ENCODE data around the gene CERS1.

Gene CERS1

DNA sequence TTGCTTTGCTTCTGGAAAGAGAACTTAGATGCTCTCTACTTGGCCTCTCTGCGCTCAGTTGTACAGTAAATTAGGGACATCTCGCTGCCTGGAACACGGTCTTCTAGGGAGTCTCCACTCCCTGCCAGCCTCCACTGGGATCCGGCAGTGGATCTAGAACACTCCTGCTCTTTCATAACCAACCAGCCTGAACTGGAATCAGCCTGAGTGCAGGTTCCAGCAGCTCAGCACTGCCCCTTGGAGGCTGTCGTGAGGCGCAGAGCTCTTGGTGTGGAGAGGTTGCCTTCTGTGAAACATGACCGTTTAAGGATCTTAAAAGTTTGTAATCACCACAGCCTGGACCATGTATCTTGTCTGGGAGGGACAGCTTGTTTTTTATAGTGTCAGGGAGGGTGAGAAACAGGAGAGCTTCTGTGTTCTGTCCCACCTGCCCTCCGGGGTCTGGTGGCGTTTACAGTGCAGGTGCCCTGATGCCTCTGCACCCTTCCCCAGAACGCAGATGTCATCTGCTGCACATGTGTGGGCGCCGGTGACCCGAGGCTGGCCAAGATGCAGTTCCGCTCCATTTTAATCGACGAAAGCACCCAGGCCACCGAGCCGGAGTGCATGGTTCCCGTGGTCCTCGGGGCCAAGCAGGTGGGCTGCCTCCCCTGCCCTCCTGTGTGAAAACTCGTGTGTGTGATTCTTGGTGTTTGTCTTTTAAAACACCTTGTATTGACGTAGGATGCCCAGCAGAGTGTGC, 39.4 kb downstream of the CERS1 start:
- H3K56ac ChIP-seq (ENCODE audit: low read length) = no peak overlapping the region
- H3K79me1 ChIP-seq (ENCODE audit: low read length) = no peaks in the 10 kb centered on the region
- no peak overlapping the region for H3K9ac ChIP-seq (ENCODE audit: low read length)
- no peak overlapping the region for H2BK5ac ChIP-seq (ENCODE audit: low read length)
- no peak overlapping the region for H3K27ac ChIP-seq (ENCODE audit: low read depth, low read length)
- no peak overlapping the region for H4K8ac ChIP-seq (ENCODE audit: low read depth, low read length)
- no peak overlapping the region for H3K4me2 ChIP-seq (ENCODE audit: low read length)
- no CpG with 5 or more reads among the region's 22 CpGs for WGBS (ENCODE audit: extremely low coverage, insufficient coverage, low lambda C conversion rate)
- H2AK5ac ChIP-seq (ENCODE audit: low read length) = no peak overlapping the region
- H3K79me2 ChIP-seq (ENCODE audit: control insufficient read depth, insufficient read depth, low read length) = no peaks in the 10 kb centered on the region
- no peaks in the 10 kb centered on the region for H3K4me1 ChIP-seq (ENCODE audit: control insufficient read depth, low read depth, low read length)
- peaks cover 38% of the 10 kb centered on the region for H3K36me3 ChIP-seq (ENCODE audit: control insufficient read depth, insufficient read depth, low read length)
- H2BK120ac ChIP-seq (ENCODE audit: low read depth, low read length) = no peak overlapping the region
- H3K27me3 ChIP-seq (ENCODE audit: insufficient read depth, low read length, poor library complexity) = no peaks in the 10 kb centered on the region
- no peak overlapping the region for H3K4ac ChIP-seq (ENCODE audit: low read depth, low read length)
- H3K4me3 ChIP-seq (ENCODE audit: low read length) = no peak overlapping the region
- H3K18ac ChIP-seq (ENCODE audit: low read length) = no peak overlapping the region
- no peak overlapping the region for H4K5ac ChIP-seq (ENCODE audit: low read length)
- DNase-seq = peak; percentile 43
- H3K23ac ChIP-seq (ENCODE audit: low read length) = no peak overlapping the region
- H2BK15ac ChIP-seq (replicated peaks; ENCODE audit: low read depth) = no peak overlapping the region

DNA sequence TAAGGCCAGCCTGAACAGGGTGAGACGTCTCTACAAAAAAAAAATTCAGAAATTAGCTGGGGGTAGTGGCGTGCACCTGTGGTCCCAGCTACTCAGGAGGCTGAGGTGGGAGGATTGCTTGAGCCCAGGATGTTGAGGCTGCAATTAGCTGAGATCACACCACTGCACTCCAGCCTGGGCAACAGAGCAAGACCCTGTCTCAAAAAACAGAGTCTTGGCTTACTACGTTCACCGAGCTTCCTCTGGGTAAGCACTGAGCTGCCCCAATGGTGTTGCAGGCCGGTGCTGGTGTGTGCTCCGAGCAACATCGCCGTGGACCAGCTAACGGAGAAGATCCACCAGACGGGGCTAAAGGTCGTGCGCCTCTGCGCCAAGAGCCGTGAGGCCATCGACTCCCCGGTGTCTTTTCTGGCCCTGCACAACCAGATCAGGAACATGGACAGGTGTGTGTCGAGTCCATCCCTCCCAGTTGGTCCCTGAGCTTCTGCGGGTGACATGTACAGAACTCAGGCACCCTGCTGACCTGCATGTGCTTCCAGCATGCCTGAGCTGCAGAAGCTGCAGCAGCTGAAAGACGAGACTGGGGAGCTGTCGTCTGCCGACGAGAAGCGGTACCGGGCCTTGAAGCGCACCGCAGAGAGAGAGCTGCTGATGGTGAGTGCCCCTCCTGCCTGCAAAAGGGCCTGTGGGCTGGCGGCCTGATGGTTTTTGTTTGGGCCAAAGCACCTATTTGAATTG, 40.1 kb downstream of the CERS1 start:
- WGBS (ENCODE audit: extremely low coverage, insufficient coverage, low lambda C conversion rate) = no CpG with 5 or more reads among the region's 27 CpGs
- H3K27ac ChIP-seq (ENCODE audit: low read depth, low read length) = no peak overlapping the region

DNA sequence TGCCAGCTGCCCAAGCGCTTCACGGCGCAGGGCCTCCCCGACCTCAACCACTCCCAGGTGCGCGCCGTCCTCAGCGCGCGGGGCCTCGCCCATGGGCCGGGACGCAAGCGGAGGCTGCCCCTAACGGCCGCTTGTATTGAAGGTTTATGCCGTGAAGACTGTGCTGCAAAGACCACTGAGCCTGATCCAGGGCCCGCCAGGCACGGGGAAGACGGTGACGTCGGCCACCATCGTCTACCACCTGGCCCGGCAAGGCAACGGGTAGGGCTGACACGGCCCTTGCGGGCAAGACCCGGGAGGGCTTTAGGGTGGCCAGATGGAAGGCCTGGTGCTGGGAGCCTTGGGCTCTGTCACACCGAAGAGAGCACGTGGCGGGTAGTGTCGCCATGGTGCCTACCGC, 41.0 kb downstream of the CERS1 start:
- H3K79me1 ChIP-seq (ENCODE audit: low read length) = peaks cover 4% of the 10 kb centered on the region
- H2BK15ac ChIP-seq (replicated peaks; ENCODE audit: low read depth) = no peak overlapping the region
- no peak overlapping the region for H3K18ac ChIP-seq (ENCODE audit: low read length)
- H3K36me3 ChIP-seq (ENCODE audit: control insufficient read depth, insufficient read depth, low read length) = peaks cover 32% of the 10 kb centered on the region
- H3K4me1 ChIP-seq (ENCODE audit: control insufficient read depth, low read depth, low read length) = no peaks in the 10 kb centered on the region
- no peak overlapping the region for H3K4me2 ChIP-seq (ENCODE audit: low read length)
- WGBS (ENCODE audit: extremely low coverage, insufficient coverage, low lambda C conversion rate) = no CpG with 5 or more reads among the region's 33 CpGs
- H3K4me3 ChIP-seq (ENCODE audit: low read length) = no peak overlapping the region
- no peak overlapping the region for H4K5ac ChIP-seq (ENCODE audit: low read length)
- no peak overlapping the region for H3K27ac ChIP-seq (ENCODE audit: low read depth, low read length)
- H2BK120ac ChIP-seq (ENCODE audit: low read depth, low read length) = no peak overlapping the region
- DNase-seq = no peak
- no peak overlapping the region for H3K56ac ChIP-seq (ENCODE audit: low read length)
- H3K79me2 ChIP-seq (ENCODE audit: control insufficient read depth, insufficient read depth, low read length) = no peaks in the 10 kb centered on the region
- no peak overlapping the region for H2AK5ac ChIP-seq (ENCODE audit: low read length)
- H3K9ac ChIP-seq (ENCODE audit: low read length) = no peak overlapping the region
- H3K4ac ChIP-seq (ENCODE audit: low read depth, low read length) = no peak overlapping the region
- H3K23ac ChIP-seq (ENCODE audit: low read length) = no peak overlapping the region
- H3K27me3 ChIP-seq (ENCODE audit: insufficient read depth, low read length, poor library complexity) = no peaks in the 10 kb centered on the region
- H2BK5ac ChIP-seq (ENCODE audit: low read length) = no peak overlapping the region
- no peak overlapping the region for H4K8ac ChIP-seq (ENCODE audit: low read depth, low read length)

More for the DNA sequence above, 40.1 kb downstream of the CERS1 start:
- peaks cover 2% of the 10 kb centered on the region for H3K79me1 ChIP-seq (ENCODE audit: low read length)
- H2BK5ac ChIP-seq (ENCODE audit: low read length) = no peak overlapping the region
- H3K56ac ChIP-seq (ENCODE audit: low read length) = no peak overlapping the region
- DNase-seq = no peak
- no peaks in the 10 kb centered on the region for H3K27me3 ChIP-seq (ENCODE audit: insufficient read depth, low read length, poor library complexity)
- H3K4me3 ChIP-seq (ENCODE audit: low read length) = no peak overlapping the region
- no peak overlapping the region for H2AK5ac ChIP-seq (ENCODE audit: low read length)
- H3K4me2 ChIP-seq (ENCODE audit: low read length) = no peak overlapping the region
- H2BK120ac ChIP-seq (ENCODE audit: low read depth, low read length) = no peak overlapping the region
- H3K36me3 ChIP-seq (ENCODE audit: control insufficient read depth, insufficient read depth, low read length) = peaks cover 35% of the 10 kb centered on the region
- H3K18ac ChIP-seq (ENCODE audit: low read length) = no peak overlapping the region
- H3K23ac ChIP-seq (ENCODE audit: low read length) = no peak overlapping the region
- H3K4ac ChIP-seq (ENCODE audit: low read depth, low read length) = no peak overlapping the region
- no peak overlapping the region for H2BK15ac ChIP-seq (replicated peaks; ENCODE audit: low read depth)
- no peak overlapping the region for H4K8ac ChIP-seq (ENCODE audit: low read depth, low read length)
- H3K79me2 ChIP-seq (ENCODE audit: control insufficient read depth, insufficient read depth, low read length) = no peaks in the 10 kb centered on the region
- no peak overlapping the region for H4K5ac ChIP-seq (ENCODE audit: low read length)
- H3K4me1 ChIP-seq (ENCODE audit: control insufficient read depth, low read depth, low read length) = no peaks in the 10 kb centered on the region
- no peak overlapping the region for H3K9ac ChIP-seq (ENCODE audit: low read length)

DNA sequence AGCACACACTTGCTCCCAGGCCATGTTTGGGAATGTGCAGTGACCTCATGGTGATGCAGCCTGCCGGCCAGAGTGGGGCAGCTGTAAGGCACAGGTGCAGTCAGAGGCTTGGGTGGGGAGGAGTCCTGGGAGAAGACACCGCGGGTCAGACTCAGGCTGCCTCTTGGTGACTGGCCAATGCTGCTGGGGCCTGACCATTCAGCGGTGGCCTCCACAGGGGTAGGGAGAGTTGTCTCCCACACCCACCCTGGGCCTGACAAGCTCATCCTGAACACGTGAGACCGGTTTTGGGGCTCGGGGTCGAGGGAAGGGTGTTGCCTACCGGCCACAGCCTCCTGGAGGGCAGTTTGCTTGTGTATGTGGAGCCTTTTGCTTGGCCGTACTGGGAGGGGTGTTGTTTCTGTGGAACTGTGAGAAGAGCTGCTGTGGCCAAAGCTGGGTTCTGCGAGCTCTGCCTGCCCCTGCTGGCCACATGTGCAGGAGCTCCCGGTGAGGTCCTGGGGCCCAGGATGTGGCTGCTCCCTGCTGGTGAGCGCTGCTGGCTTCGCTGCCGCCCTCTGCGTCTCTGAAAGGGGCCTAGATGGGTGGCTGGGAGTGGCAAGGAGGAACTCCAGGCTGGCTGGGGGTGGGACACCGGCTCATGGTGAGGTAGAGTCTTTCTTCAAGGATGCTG, 42.1 kb downstream of the CERS1 start:
- H3K79me2 ChIP-seq (ENCODE audit: control insufficient read depth, insufficient read depth, low read length) = peaks cover under 1% of the 10 kb centered on the region
- no peak overlapping the region for H2BK5ac ChIP-seq (ENCODE audit: low read length)
- H2AK5ac ChIP-seq (ENCODE audit: low read length) = no peak overlapping the region
- H3K36me3 ChIP-seq (ENCODE audit: control insufficient read depth, insufficient read depth, low read length) = peaks cover 23% of the 10 kb centered on the region
- H3K4ac ChIP-seq (ENCODE audit: low read depth, low read length) = no peak overlapping the region
- H3K4me2 ChIP-seq (ENCODE audit: low read length) = no peak overlapping the region
- WGBS (ENCODE audit: extremely low coverage, insufficient coverage, low lambda C conversion rate) = no CpG with 5 or more reads among the region's 17 CpGs
- H3K18ac ChIP-seq (ENCODE audit: low read length) = no peak overlapping the region
- H3K9ac ChIP-seq (ENCODE audit: low read length) = no peak overlapping the region
- no peak overlapping the region for H4K8ac ChIP-seq (ENCODE audit: low read depth, low read length)
- H3K4me3 ChIP-seq (ENCODE audit: low read length) = no peak overlapping the region
- no peak overlapping the region for H3K27ac ChIP-seq (ENCODE audit: low read depth, low read length)
- H2BK120ac ChIP-seq (ENCODE audit: low read depth, low read length) = no peak overlapping the region
- H4K5ac ChIP-seq (ENCODE audit: low read length) = no peak overlapping the region
- H3K79me1 ChIP-seq (ENCODE audit: low read length) = peaks cover 9% of the 10 kb centered on the region
- no peak overlapping the region for H3K56ac ChIP-seq (ENCODE audit: low read length)
- H3K4me1 ChIP-seq (ENCODE audit: control insufficient read depth, low read depth, low read length) = no peaks in the 10 kb centered on the region
- DNase-seq = peak; percentile 24
- peak overlapping the region; percentile 24 for H3K23ac ChIP-seq (ENCODE audit: low read length)
- no peaks in the 10 kb centered on the region for H3K27me3 ChIP-seq (ENCODE audit: insufficient read depth, low read length, poor library complexity)
- no peak overlapping the region for H2BK15ac ChIP-seq (replicated peaks; ENCODE audit: low read depth)

DNA sequence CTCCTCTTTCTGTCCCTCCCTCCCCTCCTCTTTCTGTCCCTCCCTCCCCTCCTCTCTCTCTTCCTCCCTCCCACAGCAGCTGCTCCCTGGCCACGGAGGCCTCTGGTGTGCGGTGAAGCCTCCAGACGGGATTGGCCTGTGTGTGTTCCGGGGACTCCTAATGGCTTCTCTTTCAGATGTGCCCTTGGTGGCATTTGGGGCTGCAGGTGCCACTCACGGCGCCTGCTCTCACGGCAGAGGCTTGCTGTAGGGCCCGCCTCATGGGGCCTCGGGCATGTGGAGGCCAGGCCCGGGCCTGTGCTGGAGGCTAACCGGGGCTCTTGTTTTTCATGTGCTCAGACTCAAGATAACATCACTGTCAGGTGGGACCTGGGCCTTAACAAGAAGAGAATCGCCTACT, 43.3 kb downstream of the CERS1 start:
- Histone ChIP-seq H3K4me1 (ENCODE audit: control insufficient read depth, low read depth, low read length) (no peaks in the 10 kb centered on the region), H4K5ac (ENCODE audit: low read length) (no peak overlapping the region), H3K23ac (ENCODE audit: low read length) (no peak overlapping the region), H3K79me2 (ENCODE audit: control insufficient read depth, insufficient read depth, low read length) (peaks cover 12% of the 10 kb centered on the region), H3K36me3 (ENCODE audit: control insufficient read depth, insufficient read depth, low read length) (peaks cover 22% of the 10 kb centered on the region), H3K4me3 (ENCODE audit: low read length) (no peak overlapping the region), H2AK5ac (ENCODE audit: low read length) (no peak overlapping the region), H3K9ac (ENCODE audit: low read length) (no peak overlapping the region), H3K79me1 (ENCODE audit: low read length) (peaks cover 19% of the 10 kb centered on the region), H3K4ac (ENCODE audit: low read depth, low read length) (no peak overlapping the region), H4K8ac (ENCODE audit: low read depth, low read length) (no peak overlapping the region), H3K4me2 (ENCODE audit: low read length) (no peak overlapping the region), H3K27ac (ENCODE audit: low read depth, low read length) (no peak overlapping the region), H2BK15ac (replicated peaks; ENCODE audit: low read depth) (no peak overlapping the region), H2BK5ac (ENCODE audit: low read length) (no peak overlapping the region), H2BK120ac (ENCODE audit: low read depth, low read length) (no peak overlapping the region), H3K56ac (ENCODE audit: low read length) (no peak overlapping the region), H3K18ac (ENCODE audit: low read length) (no peak overlapping the region), H3K27me3 (ENCODE audit: insufficient read depth, low read length, poor library complexity) (no peaks in the 10 kb centered on the region)
- no peak for DNase-seq
- no CpG with 5 or more reads among the region's 12 CpGs for WGBS (ENCODE audit: extremely low coverage, insufficient coverage, low lambda C conversion rate)
